Hematopoietic multipotent progenitor cell treated with erythropoietin and hydrocortisone succinate and interleukin-3 and kit ligand, for 15 days (in vitro differentiated cells): ENCODE measurements around the gene SNUPN.
"Not testable (repeated sequence)": the region's sequence is repeated elsewhere in the genome, so short reads cannot be mapped to it uniquely, and the experiment has no call there.

Experiments used
- DNase-seq: peaks from one replicate; pipeline ENCODE4 v3.0.0-alpha.2; 2015; ENCODE audit warnings: low spot score

The SNUPN gene

DNA sequence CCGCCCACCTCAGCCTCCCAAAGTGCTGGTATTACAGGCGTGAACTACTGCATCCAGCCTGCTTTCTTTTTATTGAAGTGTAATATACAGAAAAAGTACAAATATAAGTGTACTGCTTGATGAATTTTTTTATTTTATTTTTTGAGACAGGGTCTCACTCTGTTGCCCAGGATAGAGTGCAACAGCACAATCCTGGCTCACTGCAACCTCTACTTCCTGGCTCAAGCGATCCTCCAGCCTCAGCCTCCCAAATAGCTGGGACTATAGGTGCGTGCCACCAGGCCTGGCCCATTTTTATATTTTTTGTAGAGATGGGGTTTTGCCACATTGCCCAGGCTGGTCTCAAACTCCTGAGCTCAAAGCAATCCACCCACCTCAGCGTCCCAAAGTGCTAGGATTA is 42.6 kb downstream of the SNUPN start:
- not testable (repeated sequence) for DNase-seq

- DNase-seq: peak; percentile 59
These were observed 46.3 kb downstream of the SNUPN start, which contains the start of gene PTPN9 for GRCh38 chr15:75578948-75579920. Gene PTPN9 (minus strand): TSS chr15:75579315. CDS start chr15:75578776, 539 bp downstream.

DNA sequence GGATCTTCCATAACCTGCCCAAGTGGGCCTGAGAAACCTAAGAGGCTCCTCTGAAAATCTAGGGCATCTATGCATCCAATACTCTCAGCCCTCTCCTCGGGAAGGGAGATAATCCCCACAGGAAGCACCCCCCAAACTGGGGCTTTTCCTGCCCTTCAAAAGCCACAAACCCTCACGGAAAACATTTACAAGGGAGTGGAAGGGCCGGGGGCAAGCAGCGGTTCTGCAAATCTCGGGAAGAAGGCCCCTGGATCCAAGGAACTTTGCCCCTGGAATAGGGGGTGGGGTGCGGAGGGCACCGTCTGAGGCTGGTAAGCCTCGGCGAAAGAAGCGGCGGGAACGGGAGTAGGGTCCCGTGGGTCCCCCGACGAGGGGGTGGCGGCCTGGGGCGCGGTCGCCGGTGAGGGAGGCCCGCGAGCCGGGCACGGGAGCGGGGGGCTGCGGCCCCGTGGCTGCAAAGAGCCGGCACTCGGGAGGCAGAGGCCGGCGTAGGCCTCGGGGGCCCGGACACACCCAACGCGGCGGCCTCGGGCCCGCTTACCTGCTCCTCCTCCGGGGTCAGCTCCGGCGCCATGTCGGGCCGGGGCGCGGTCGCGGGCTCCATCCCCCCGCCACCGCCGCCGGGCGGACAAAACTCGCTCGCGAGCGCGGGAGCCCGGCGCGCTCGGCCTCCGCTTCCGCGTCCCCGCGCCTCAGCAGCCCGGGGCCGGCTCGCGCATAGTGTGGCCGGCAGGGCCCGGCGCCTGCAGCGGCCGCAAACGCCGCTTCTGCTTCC is 47.2 kb downstream of the SNUPN start:
- peak; percentile 28 for DNase-seq

DNA sequence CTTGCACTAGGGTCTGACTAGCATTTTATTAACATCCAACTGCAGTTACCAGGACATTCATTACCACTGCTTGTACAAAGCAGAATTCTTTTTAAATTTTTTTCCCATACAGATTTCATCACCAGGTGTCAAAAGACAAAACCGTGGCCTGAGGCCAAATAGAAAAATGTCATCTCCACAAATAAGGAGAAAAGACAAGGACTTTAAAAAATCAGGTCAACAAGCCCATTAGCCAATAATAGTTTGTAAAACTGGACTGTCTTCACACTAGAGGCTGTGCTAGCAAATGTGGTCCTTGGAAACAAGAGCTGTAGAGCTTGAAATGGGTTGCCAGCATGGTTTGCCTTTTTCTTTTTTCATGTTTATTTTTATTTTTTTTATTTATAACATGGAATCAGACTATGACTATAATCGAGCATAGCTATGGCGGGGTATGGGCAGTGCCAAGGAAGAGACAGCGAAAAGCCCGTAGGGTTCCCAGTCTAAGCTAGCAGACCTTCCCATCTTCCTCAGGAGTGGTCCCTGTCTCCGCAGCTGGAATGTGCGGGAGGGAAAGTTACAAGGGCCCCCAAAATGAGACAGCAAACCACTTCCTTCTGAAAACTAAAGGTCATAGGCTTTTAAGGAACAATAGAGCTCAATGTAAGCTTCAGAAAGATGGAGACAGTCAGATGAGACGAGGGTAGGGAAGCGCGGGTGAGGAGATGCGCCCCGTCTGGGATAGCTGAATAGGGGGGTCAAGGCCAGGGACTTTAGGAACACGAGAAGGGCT is 47.9 kb downstream of the SNUPN start:
- DNase-seq: no peak

GRCh38 chr15:75573648-75574384 is 51.7 kb downstream of the SNUPN start:
- DNase-seq: no peak

DNA sequence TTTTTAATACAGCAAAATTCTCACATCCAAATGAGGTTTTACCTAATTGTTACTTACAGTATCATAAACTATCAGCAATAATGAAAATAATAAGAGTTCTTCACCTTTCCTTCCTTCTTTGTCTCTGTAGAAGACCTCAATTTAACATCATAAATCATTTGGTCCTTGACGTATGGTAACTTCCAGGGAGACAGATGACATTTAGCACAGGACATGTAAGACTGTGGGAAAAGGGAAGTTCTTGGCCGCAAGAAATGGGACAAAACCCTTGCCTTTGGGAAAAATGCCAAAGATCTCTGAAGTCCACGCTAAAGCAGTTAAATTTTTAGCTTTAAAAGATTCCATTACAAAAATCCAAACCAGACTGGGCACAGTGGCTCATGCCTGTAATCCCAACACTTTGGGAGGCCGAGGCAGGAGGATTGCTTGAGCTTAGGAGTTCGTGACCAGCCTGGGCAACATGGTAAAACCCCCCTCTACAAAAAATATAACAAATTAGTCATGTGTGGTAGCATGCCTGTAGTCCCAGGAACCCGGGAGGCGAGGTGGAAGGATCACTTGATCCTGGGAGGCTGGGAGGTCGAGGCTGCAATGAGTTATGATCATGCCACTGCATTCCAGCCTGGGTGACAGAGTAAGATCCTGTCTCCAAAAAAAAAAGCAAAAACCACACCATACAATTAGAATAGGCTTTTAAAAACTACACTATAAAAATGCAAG is 55.2 kb downstream of the SNUPN start:
- DNase-seq: no peak

GRCh38 chr15:75565062-75565970 is 60.2 kb downstream of the SNUPN start:
- no peak for DNase-seq

GRCh38 chr15:75561888-75562287 is 63.6 kb downstream of the SNUPN start:
- DNase-seq: no peak

DNA sequence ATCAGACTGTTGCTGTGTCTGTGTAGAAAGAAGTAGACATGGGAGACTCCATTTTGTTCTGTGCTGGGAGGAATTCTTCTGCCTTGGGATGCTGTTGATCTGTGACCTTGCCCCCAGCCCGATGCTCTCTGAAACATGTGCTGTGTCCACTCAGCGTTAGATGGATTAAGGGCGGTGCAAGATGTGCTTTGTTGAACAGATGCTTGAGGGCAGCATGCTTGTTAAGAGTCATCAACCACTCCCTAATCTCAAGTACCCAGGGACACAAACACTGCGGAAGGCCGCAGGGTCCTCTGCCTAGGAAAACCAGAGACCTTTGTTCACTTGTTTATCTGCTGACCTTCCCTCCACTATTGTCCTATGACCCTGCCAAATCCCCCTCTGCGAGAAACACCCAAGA is 66.2 kb downstream of the SNUPN start:
- DNase-seq: not testable (repeated sequence)

GRCh38 chr15:75558955-75559354 is 66.6 kb downstream of the SNUPN start:
- DNase-seq: not testable (repeated sequence)

- no peak for DNase-seq
These were observed 70.8 kb downstream of the SNUPN start for GRCh38 chr15:75554717-75555116.

DNA sequence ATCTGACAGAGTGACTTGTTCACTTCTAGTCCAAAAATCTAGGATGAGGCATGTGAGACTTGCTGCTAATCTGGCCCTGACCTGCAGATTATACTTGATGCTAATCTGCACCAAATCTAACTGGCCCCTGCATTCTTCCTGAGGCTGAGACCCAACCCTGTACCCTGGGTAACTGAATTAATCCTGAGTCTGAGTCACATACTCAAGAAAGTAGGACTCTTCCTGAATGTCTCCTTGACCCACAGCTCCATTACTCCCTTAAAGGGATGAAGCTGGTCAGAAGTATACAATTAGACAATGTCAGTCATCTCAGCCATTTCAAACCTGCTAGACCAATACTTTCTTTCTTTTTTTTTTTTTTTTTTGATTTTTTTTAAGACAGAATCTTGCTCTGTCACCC is 71.9 kb downstream of the SNUPN start:
- no peak for DNase-seq

DNA sequence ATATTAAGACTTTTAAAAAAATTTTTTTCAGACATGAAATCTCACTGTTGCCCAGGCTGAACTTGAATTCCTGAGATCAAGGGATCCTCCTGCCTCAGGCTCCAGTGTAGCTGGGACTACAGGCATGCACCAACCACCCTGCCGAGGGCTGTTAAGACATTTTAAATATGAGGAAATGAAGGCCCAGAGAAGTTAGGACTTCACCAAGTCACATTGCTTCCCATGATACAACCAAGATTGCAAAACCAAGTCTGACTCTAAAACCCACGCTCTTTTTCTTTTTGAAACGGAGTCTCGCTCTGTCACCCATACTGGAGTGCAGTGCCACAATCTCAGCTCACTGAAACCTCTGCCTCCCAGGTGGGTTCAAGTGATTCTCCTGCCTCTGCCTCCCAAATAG is 74.4 kb downstream of the SNUPN start:
- no peak for DNase-seq
